Sigmoid colon (tissue), 4 donors: ENCODE data around the gene ZNF462.

Source experiments
- CTCF ChIP-seq, 4 experiments: fragments of 450-650 bp in 3 of 4; fragments of 200-600 bp in 1 of 4; IDR thresholded peaks; one replicate each; pipeline ENCODE4 v1.5.1; 2016 to 2019; ENCODE audit warnings: antibody characterized with exemption in 4 of 4, mild to moderate bottlenecking in 3 of 4, moderate library complexity in 2 of 4
- EP300 ChIP-seq, 4 donors: sonication (generic); formaldehyde crosslinking; IDR thresholded peaks; one replicate each; pipeline ENCODE4 v1.6.1; 2017; ENCODE audit warnings: antibody characterized with exemption in 4 of 4
- POLR2A ChIP-seq, 2 donors: fragments of 450-650 bp; IDR thresholded peaks; one replicate each; pipeline ENCODE4 v1.6.1; 2016; ENCODE audit warnings: antibody characterized with exemption in 2 of 2, mild to moderate bottlenecking in 2 of 2, moderate library complexity in 2 of 2
- POLR2AphosphoS5 ChIP-seq, 4 donors: sonication (generic); formaldehyde crosslinking; IDR thresholded peaks; one replicate each; pipeline ENCODE4 v1.6.1; 2017; ENCODE audit warnings: antibody characterized with exemption in 4 of 4

DNA sequence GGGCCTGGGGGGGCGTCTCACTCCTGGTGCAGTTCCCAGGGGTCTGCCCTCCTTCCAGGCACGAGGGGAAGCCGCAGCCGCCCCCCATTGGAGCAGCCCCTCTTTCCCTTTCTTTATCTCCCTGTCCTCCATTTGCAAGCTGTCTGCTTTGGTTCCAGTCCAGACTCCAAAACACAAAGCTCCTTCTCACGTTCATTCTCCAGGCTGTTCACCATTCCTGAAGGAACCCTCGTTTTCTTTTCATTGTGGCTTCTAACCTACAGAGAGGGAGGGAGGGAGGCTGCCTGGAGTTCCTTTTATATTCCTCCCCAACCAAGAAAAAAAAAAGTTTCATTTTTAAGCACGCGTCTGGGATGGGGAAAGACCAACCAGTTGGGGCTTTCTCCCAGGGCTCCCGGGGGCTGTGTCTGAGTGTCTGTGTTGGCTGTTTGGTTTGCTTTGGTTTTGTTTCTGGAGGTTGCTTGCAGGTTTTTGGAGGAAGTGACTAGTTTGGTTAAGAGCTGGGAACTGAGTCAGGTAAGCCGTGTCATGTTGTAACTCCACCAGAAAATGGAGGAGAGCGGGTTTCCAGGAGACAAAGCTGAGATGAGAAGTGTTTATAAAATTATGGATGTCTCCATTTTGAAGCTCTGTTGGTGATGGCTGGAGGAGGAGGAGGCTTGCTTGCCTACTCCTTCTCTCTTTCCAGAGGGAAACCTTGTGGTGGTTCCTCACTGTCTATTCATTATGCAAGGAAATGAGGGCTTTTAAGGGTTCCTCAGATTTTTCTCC lies 1.6 kb downstream of the ZNF462 start:
- TF ChIP-seq CTCF (IDR thresholded peaks at IDR 0.05): no peak
- no peak for TF ChIP-seq POLR2AphosphoS5 (IDR thresholded peaks at IDR 0.05)
- no peak for TF ChIP-seq POLR2A (IDR thresholded peaks at IDR 0.05)
- TF ChIP-seq EP300 (IDR thresholded peaks at IDR 0.05): no peak
